Endodermal cell (in vitro differentiated cells): ENCODE data around the gene UROC1. TPM values are rescaled to one million over a fixed set of nuclear protein-coding genes. Genes with fewer than 3 reads are reported as not detected.
A peak's percentile ranks its signal among the peaks of the same experiment; 100 is the strongest.

Experiments
- DNase-seq: peaks from one replicate; pipeline ENCODE4 v3.0.0-alpha.2; 2017
- H3K27ac ChIP-seq: 2 replicates; pipeline ENCODE4 v1.5.1; 2013; ENCODE audit warnings: mild to moderate bottlenecking, low read depth, low read length, moderate library complexity
- H3K27me3 ChIP-seq: 2 replicates; pipeline ENCODE4 v1.6.1; 2013; ENCODE audit warnings: mild to moderate bottlenecking, low read length, moderate library complexity; ENCODE audit not compliant: insufficient read depth, control insufficient read depth, poor library complexity, severe bottlenecking
- H3K36me3 ChIP-seq: 2 replicates; pipeline ENCODE4 v1.7.0; 2013; ENCODE audit warnings: mild to moderate bottlenecking, low read length, moderate library complexity; ENCODE audit not compliant: control insufficient read depth, insufficient read depth
- H3K4me1 ChIP-seq: one replicate; pipeline ENCODE4 v1.7.0; 2013; ENCODE audit warnings: low read length; ENCODE audit not compliant: control insufficient read depth, insufficient read depth
- H3K4me3 ChIP-seq: 2 replicates; pipeline ENCODE4 v1.5.1; 2013; ENCODE audit warnings: mild to moderate bottlenecking, low read length, moderate library complexity
- H3K9ac ChIP-seq: 2 replicates; pipeline ENCODE4 v1.6.1; 2013; ENCODE audit warnings: mild to moderate bottlenecking, low read length, moderate library complexity; ENCODE audit not compliant: poor library complexity, severe bottlenecking; ENCODE audit errors: extremely low read depth
- H3K9me3 ChIP-seq: 2 replicates; pipeline ENCODE4 v1.6.1; 2013; ENCODE audit warnings: mild to moderate bottlenecking, low read length, moderate library complexity; ENCODE audit not compliant: control insufficient read depth
- H3K27ac Mint-ChIP-seq: 2 replicates; pipeline ENCODE4 v1.8.0; 2020; ENCODE audit warnings: mixed read lengths
- H3K27me3 Mint-ChIP-seq: 2 replicates; pipeline ENCODE4 v1.8.0; 2021; ENCODE audit warnings: mild to moderate bottlenecking, mixed read lengths; ENCODE audit not compliant: insufficient read depth
- H3K36me3 Mint-ChIP-seq: 2 replicates; pipeline ENCODE4 v1.8.0; 2020; ENCODE audit warnings: low read depth, mixed read lengths
- H3K4me1 Mint-ChIP-seq: 2 replicates; pipeline ENCODE4 v1.8.0; 2020; ENCODE audit warnings: mixed read lengths
- H3K4me3 Mint-ChIP-seq: 2 replicates; pipeline ENCODE4 v1.8.0; 2020; ENCODE audit warnings: mild to moderate bottlenecking, moderate library complexity, mixed read lengths
- H3K9me3 Mint-ChIP-seq: 2 replicates; pipeline ENCODE4 v1.8.0; 2020; ENCODE audit warnings: mild to moderate bottlenecking, mixed read lengths
- CTCF ChIP-seq: fragments of 200-600 bp; sonication (generic); conservative IDR thresholded peaks from 2 replicates; pipeline ENCODE4 v1.5.0; 2021; ENCODE audit warnings: antibody characterized with exemption, mild to moderate bottlenecking
- WGBS, 2 experiments: methylation state at CpG; one replicate each; pipeline versions ENCODE4 v1.1.5 to v1.1.7; 2013; ENCODE audit warnings: missing lambda C conversion rate in 2 of 2, mixed read lengths in 1 of 2; ENCODE audit not compliant: insufficient coverage in 1 of 2, insufficient read length in 1 of 2; 5-methylcytosine and 5-hydroxymethylcytosine counted together
- total RNA-seq, 2 donors: library from RNA; stranded (reverse); fragmentation: NEBNext Ultra II Directional in 1 of 2; extraction: Animal tissue kit (Norgen Biotek cat#: 25700) in 1 of 2; gene quantifications; 2 replicates in 1 of 2; 3 replicates in 1 of 2; pipeline ENCODE4 v1.2.1, GENCODE V29; 2021

UROC1 gene
- total RNA-seq, 2 donors from 2014 or later: not detected

GRCh38 chr3:126478581-126479310 is 38.8 kb downstream of the UROC1 start:
- no peaks in the 10 kb centered on the region for H3K9me3 Mint-ChIP-seq
- no peak overlapping the region for H3K27ac Mint-ChIP-seq
- H3K9ac ChIP-seq: no peak overlapping the region
- H3K36me3 ChIP-seq: no peaks in the 10 kb centered on the region
- H3K27ac ChIP-seq: no peak overlapping the region
- DNase-seq: no peak
- H3K27me3 Mint-ChIP-seq: peaks cover 2% of the 10 kb centered on the region
- no peaks in the 10 kb centered on the region for H3K27me3 ChIP-seq
- no peak overlapping the region for H3K4me3 Mint-ChIP-seq
- no peaks in the 10 kb centered on the region for H3K36me3 Mint-ChIP-seq
- H3K9me3 ChIP-seq: no peaks in the 10 kb centered on the region
- peaks cover 12% of the 10 kb centered on the region for H3K4me1 Mint-ChIP-seq
- H3K4me3 ChIP-seq: no peak overlapping the region
- TF ChIP-seq CTCF: no peak
- 91 to 93% methylated on average over 13 to 14 of the region's 14 CpGs for WGBS, 2 experiments
- peaks cover under 1% of the 10 kb centered on the region for H3K4me1 ChIP-seq

GRCh38 chr3:126477061-126477380 is 40.6 kb downstream of the UROC1 start:
- no peak overlapping the region for H3K4me3 ChIP-seq
- H3K36me3 ChIP-seq: peaks cover 2% of the 10 kb centered on the region
- H3K27ac ChIP-seq: no peak overlapping the region
- WGBS, 2 experiments: 72 to 88% methylated on average over 4 of the region's 4 CpGs
- no peaks in the 10 kb centered on the region for H3K27me3 ChIP-seq
- H3K9me3 ChIP-seq: no peaks in the 10 kb centered on the region
- no peak for TF ChIP-seq CTCF
- H3K4me3 Mint-ChIP-seq: peak overlapping the region; percentile 80
- H3K27me3 Mint-ChIP-seq: peaks cover 2% of the 10 kb centered on the region
- peaks cover 4% of the 10 kb centered on the region for H3K36me3 Mint-ChIP-seq
- peak overlapping the region; percentile 92 for H3K27ac Mint-ChIP-seq
- peak; percentile 68 for DNase-seq
- H3K4me1 Mint-ChIP-seq: peaks cover 29% of the 10 kb centered on the region
- H3K9ac ChIP-seq: no peak overlapping the region
- H3K4me1 ChIP-seq: peaks cover 5% of the 10 kb centered on the region
- no peaks in the 10 kb centered on the region for H3K9me3 Mint-ChIP-seq

GRCh38 chr3:126476166-126477060 is 41.2 kb downstream of the UROC1 start:
- H3K27ac ChIP-seq: no peak overlapping the region
- peaks cover 8% of the 10 kb centered on the region for H3K36me3 ChIP-seq
- WGBS, 2 experiments: 31 to 49% methylated on average over 34 to 62 of the region's 66 CpGs
- H3K4me1 ChIP-seq: peaks cover 5% of the 10 kb centered on the region
- peak overlapping the region; percentile 81 for H3K4me3 ChIP-seq
- no peak for DNase-seq
- H3K9me3 ChIP-seq: no peaks in the 10 kb centered on the region
- peak overlapping the region; percentile 47 for H3K9ac ChIP-seq
- Mint-ChIP-seq H3K4me1 (peaks cover 29% of the 10 kb centered on the region), H3K9me3 (no peaks in the 10 kb centered on the region), H3K36me3 (peaks cover 5% of the 10 kb centered on the region), H3K4me3 (peak overlapping the region; percentile 80), H3K27ac (peak overlapping the region; percentile 92), H3K27me3 (peaks cover 2% of the 10 kb centered on the region)
- TF ChIP-seq CTCF: no peak
- no peaks in the 10 kb centered on the region for H3K27me3 ChIP-seq
